Stimulated activated effector memory CD8-positive, alpha-beta T cell treated with anti-CD3 and anti-CD28 coated beads, Interleukin-12 subunit alpha, Interleukin-12 subunit beta, amount 100 ng/mL, for 72 hours (primary cell): ENCODE results near the gene KLF2.

Experiments used
- ATAC-seq: fragments of 150-1000 bp; cut with Tn5 transposase; 2 replicates; pipeline ENCODE4 v1.10.0; 2021
- DNase-seq, 2 donors: peaks; one replicate each; pipeline ENCODE4 v3.0.0; 2021 to 2022; ENCODE audit warnings: low spot score in 2 of 2
- H3K27ac Mint-ChIP-seq: one replicate; pipeline ENCODE4 v1.8.0; 2022; ENCODE audit warnings: mild to moderate bottlenecking, mixed read lengths
- H3K36me3 Mint-ChIP-seq: one replicate; pipeline ENCODE4 v1.8.0; 2022; ENCODE audit warnings: mild to moderate bottlenecking, mixed read lengths
- H3K4me1 Mint-ChIP-seq: one replicate; pipeline ENCODE4 v1.8.0; 2022; ENCODE audit warnings: mixed read lengths
- H3K4me3 Mint-ChIP-seq: one replicate; pipeline ENCODE4 v1.8.0; 2022; ENCODE audit warnings: mild to moderate bottlenecking, mixed read lengths
- H3K9me3 Mint-ChIP-seq: one replicate; pipeline ENCODE4 v1.8.0; 2022; ENCODE audit warnings: mixed read lengths

The KLF2 gene

GRCh38 chr19:16363133-16363851, 38.7 kb downstream of the KLF2 start:
- no peak for ATAC-seq
- H3K4me1 Mint-ChIP-seq, result peaks cover 21% of the 10 kb centered on the region
- no peak overlapping the region for H3K27ac Mint-ChIP-seq
- H3K9me3 Mint-ChIP-seq, result no peaks in the 10 kb centered on the region
- no peak for DNase-seq
- H3K36me3 Mint-ChIP-seq, result peaks cover 33% of the 10 kb centered on the region
- H3K4me3 Mint-ChIP-seq, result no peak overlapping the region

- Mint-ChIP-seq H3K9me3 (no peaks in the 10 kb centered on the region), H3K4me3 (no peak overlapping the region), H3K27ac (no peak overlapping the region), H3K4me1 (peaks cover 21% of the 10 kb centered on the region), H3K36me3 (peaks cover 33% of the 10 kb centered on the region)
- ATAC-seq (no peak), DNase-seq (no peak)
Measured at GRCh38 chr19:16363852-16364230, 39.2 kb downstream of the KLF2 start.

GRCh38 chr19:16364231-16364865, 39.7 kb downstream of the KLF2 start:
- Mint-ChIP-seq H3K4me3 (no peak overlapping the region), H3K27ac (no peak overlapping the region), H3K9me3 (no peaks in the 10 kb centered on the region), H3K36me3 (peaks cover 28% of the 10 kb centered on the region), H3K4me1 (peaks cover 16% of the 10 kb centered on the region)
- ATAC-seq (no peak), DNase-seq (no peak)

- no peak overlapping the region for H3K27ac Mint-ChIP-seq
- H3K9me3 Mint-ChIP-seq, result no peaks in the 10 kb centered on the region
- no peak for ATAC-seq
- H3K4me3 Mint-ChIP-seq, result peak overlapping the region; percentile 67
- DNase-seq, result no peak
- H3K36me3 Mint-ChIP-seq, result peaks cover 21% of the 10 kb centered on the region
- peaks cover 14% of the 10 kb centered on the region for H3K4me1 Mint-ChIP-seq
Measured at GRCh38 chr19:16365300-16365996, 40.8 kb downstream of the KLF2 start.

GRCh38 chr19:16366056-16366432, 41.4 kb downstream of the KLF2 start:
- Mint-ChIP-seq H3K9me3 (no peaks in the 10 kb centered on the region), H3K4me1 (peaks cover 13% of the 10 kb centered on the region), H3K36me3 (peaks cover 21% of the 10 kb centered on the region), H3K4me3 (peak overlapping the region; percentile 67), H3K27ac (no peak overlapping the region)
- no peak for DNase-seq
- ATAC-seq, result no peak

- Mint-ChIP-seq H3K36me3 (peaks cover 21% of the 10 kb centered on the region), H3K4me3 (peak overlapping the region; percentile 67), H3K27ac (peak overlapping the region; percentile 92), H3K9me3 (no peaks in the 10 kb centered on the region), H3K4me1 (peaks cover 7% of the 10 kb centered on the region)
- DNase-seq (no peak), ATAC-seq (peak; percentile 44)
Measured at GRCh38 chr19:16366433-16367260, 42.0 kb downstream of the KLF2 start.

GRCh38 chr19:16367261-16367683, 42.6 kb downstream of the KLF2 start:
- DNase-seq (peak in 1 of 2 donors; percentile 79), ATAC-seq (peak; percentile 66)
- Mint-ChIP-seq H3K36me3 (peaks cover 19% of the 10 kb centered on the region), H3K4me3 (peak overlapping the region; percentile 67), H3K27ac (peak overlapping the region; percentile 92), H3K9me3 (no peaks in the 10 kb centered on the region), H3K4me1 (peaks cover under 1% of the 10 kb centered on the region)

- Mint-ChIP-seq H3K36me3 (peaks cover 22% of the 10 kb centered on the region), H3K9me3 (no peaks in the 10 kb centered on the region), H3K4me3 (no peak overlapping the region), H3K4me1 (peaks cover 5% of the 10 kb centered on the region), H3K27ac (no peak overlapping the region)
- DNase-seq (no peak), ATAC-seq (no peak)
Measured at GRCh38 chr19:16368385-16369305, 44.0 kb downstream of the KLF2 start.

- Mint-ChIP-seq H3K27ac (no peak overlapping the region), H3K4me3 (no peak overlapping the region), H3K9me3 (no peaks in the 10 kb centered on the region), H3K4me1 (peaks cover 11% of the 10 kb centered on the region), H3K36me3 (peaks cover 23% of the 10 kb centered on the region)
- ATAC-seq, result no peak
- no peak for DNase-seq
Measured at GRCh38 chr19:16369306-16369663, 44.7 kb downstream of the KLF2 start.

GRCh38 chr19:16369664-16370576, 45.3 kb downstream of the KLF2 start:
- ATAC-seq, result no peak
- peak in 1 of 2 donors; percentile 66 for DNase-seq
- Mint-ChIP-seq H3K4me1 (peaks cover 17% of the 10 kb centered on the region), H3K36me3 (peaks cover 23% of the 10 kb centered on the region), H3K4me3 (no peak overlapping the region), H3K27ac (no peak overlapping the region), H3K9me3 (no peaks in the 10 kb centered on the region)

- no peak for ATAC-seq
- H3K4me1 Mint-ChIP-seq, result peaks cover 26% of the 10 kb centered on the region
- H3K27ac Mint-ChIP-seq, result peak overlapping the region; percentile 81
Measured at GRCh38 chr19:16370641-16371391, 46.2 kb downstream of the KLF2 start.

GRCh38 chr19:16371540-16371986, 46.9 kb downstream of the KLF2 start:
- ATAC-seq (peak; percentile 92), DNase-seq (peak; percentile 77 to 90)
- H3K27ac Mint-ChIP-seq, result peak overlapping the region; percentile 81
- H3K4me1 Mint-ChIP-seq, result peaks cover 34% of the 10 kb centered on the region
- peaks cover 23% of the 10 kb centered on the region for H3K36me3 Mint-ChIP-seq
- H3K9me3 Mint-ChIP-seq, result no peaks in the 10 kb centered on the region
- no peak overlapping the region for H3K4me3 Mint-ChIP-seq

More at GRCh38 chr19:16370641-16371391, 46.2 kb downstream of the KLF2 start:
- no peak for DNase-seq
- Mint-ChIP-seq H3K4me3 (no peak overlapping the region), H3K9me3 (no peaks in the 10 kb centered on the region), H3K36me3 (peaks cover 23% of the 10 kb centered on the region)
